ENCODE data around the gene CSTB. TPM values are rescaled to one million over a fixed set of nuclear protein-coding genes. Genes with fewer than 3 reads are reported as not detected.

CSTB gene
- total RNA-seq, 1 experiment from 2014 or later, result 151 TPM

DNA sequence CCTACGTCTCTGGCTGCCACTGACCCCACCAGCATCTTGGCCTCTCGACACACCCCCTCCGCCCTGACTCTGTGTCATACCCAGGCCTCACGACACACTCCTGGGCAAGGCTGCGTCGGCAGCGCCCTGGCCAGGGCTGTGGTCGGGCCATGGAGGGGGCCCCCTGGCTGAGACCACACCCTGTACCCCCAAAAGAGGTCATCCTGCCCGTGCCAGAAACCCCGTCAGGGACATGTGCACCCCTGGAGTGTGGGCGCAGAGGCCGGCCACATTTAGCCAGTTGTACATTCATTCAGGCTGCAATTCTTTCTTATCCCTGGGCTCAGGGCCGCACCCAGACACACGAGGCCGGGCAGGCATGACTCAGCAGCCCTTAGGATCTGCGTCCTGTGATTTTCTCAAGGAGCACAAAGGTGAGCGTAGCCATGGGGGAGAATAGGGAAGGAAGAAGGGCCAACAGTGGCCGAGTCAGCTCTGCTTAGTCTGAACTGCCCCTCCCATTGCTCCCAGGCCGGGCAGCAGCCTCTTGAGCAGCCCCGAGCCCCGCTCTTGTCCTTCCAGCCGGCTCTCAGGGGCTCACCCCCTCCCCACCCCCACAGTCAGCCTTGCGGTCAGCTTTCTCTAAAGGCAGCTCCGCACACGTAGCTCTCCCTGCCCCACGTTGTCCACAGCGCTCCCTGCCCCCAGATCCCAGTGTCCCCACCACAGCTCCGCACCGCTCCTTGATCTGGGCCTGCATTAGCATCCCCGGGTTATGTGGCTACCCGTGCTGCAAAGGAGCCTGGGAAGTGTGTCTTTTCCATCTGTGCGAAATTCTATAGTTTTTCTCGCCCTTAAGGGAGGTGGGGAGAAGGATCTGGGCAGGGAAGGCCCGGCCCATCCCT is 7.9 kb downstream of the CSTB start:
- CTCF ChIA-PET, result no interaction called here
- peak overlapping the region; percentile 97 for H3K27ac ChIP-seq (ENCODE audit: low read length)
- H3K79me2 ChIP-seq (ENCODE audit: low read length), result peaks cover 2% of the 10 kb centered on the region; the same call in 1 of the 2 replicates
- H3K4me1 ChIP-seq (ENCODE audit: insufficient read depth, low read length), result peaks cover 33% of the 10 kb centered on the region
- H3K9me2 ChIP-seq (replicated peaks; ENCODE audit: low read length), result no peaks in the 10 kb centered on the region
- peak; percentile 96 for DNase-seq
- H3K36me3 ChIP-seq (ENCODE audit: low read depth, low read length), result peaks cover 5% of the 10 kb centered on the region; the same call in 1 of the 2 replicates
- peak overlapping the region; percentile 68 for H3K4me2 ChIP-seq (ENCODE audit: low read length)
- ATAC-seq, result peak; percentile 80
- no peaks in the 10 kb centered on the region for H3K27me3 ChIP-seq (ENCODE audit: low read length)
- peaks cover 2% of the 10 kb centered on the region; the same call in 1 of the 2 replicates for H4K20me1 ChIP-seq (ENCODE audit: low read length)
- TF ChIP-seq, protein P1, sequence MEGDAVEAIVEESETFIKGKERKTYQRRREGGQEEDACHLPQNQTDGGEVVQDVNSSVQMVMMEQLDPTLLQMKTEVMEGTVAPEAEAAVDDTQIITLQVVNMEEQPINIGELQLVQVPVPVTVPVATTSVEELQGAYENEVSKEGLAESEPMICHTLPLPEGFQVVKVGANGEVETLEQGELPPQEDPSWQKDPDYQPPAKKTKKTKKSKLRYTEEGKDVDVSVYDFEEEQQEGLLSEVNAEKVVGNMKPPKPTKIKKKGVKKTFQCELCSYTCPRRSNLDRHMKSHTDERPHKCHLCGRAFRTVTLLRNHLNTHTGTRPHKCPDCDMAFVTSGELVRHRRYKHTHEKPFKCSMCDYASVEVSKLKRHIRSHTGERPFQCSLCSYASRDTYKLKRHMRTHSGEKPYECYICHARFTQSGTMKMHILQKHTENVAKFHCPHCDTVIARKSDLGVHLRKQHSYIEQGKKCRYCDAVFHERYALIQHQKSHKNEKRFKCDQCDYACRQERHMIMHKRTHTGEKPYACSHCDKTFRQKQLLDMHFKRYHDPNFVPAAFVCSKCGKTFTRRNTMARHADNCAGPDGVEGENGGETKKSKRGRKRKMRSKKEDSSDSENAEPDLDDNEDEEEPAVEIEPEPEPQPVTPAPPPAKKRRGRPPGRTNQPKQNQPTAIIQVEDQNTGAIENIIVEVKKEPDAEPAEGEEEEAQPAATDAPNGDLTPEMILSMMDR (conservative IDR thresholded peaks at IDR 0.05; ENCODE audit: low read depth, low read length), result no peak
- TF ChIP-seq EZH2 (IDR thresholded peaks at IDR 0.05; ENCODE audit: low read length, unreplicated experiment), result no peak
- peak overlapping the region; percentile 36; the same call in 1 of the 2 replicates for H2AFZ ChIP-seq (ENCODE audit: low read length)
- POLR2A ChIA-PET (ENCODE audit: unreplicated experiment), result no interaction called here
- peaks cover 15% of the 10 kb centered on the region for H3F3A ChIP-seq (ENCODE audit: low read length, unreplicated experiment)
- H3K9me3 ChIP-seq (ENCODE audit: low read length), result no peaks in the 10 kb centered on the region
- peak overlapping the region; percentile 89 for H3K9ac ChIP-seq (ENCODE audit: low read length)
- TSS peak; percentile 8 for BruUV-seq (replicated peaks)
- H3K4me3 ChIP-seq (ENCODE audit: low read length), result no peak overlapping the region; the same call in 1 of the 2 replicates
- intact Hi-C loops (cut with micrococcal nuclease), result loop anchor here (1.0 kb wide), 1 partner anchor 50 kb away; no protein-coding TSS in a partner anchor

DNA sequence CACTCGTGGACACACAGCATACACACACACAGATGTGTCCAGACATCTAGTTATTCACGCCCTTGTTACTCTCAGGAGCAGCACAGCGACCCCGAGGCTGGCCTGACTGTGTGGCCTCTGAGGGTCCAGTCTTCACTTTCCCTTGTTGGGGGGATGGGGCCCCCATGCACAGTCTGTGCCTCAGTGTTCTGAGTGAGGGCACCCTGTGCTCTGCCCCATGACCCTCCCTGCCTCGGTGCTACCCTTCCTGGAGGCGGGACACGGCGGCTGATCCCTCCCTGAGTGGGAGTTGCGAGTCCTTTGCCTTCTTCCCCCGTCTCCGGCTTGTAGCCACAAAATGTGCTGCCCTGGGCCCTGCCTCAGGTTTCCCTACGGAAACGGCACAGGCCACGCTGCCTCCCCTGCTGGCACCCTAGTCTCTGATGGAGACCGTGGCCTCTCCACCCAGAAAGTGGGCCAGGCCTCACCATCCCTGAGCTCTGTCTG is 8.6 kb downstream of the CSTB start:
- ChIA-PET CTCF (no interaction called here), POLR2A (ENCODE audit: unreplicated experiment) (no interaction called here)
- Histone ChIP-seq H3K79me2 (ENCODE audit: low read length) (no peaks in the 10 kb centered on the region), H3K36me3 (ENCODE audit: low read depth, low read length) (peaks cover 8% of the 10 kb centered on the region; the same call in 1 of the 2 replicates), H3K27me3 (ENCODE audit: low read length) (no peaks in the 10 kb centered on the region), H3K4me2 (ENCODE audit: low read length) (peak overlapping the region; percentile 68), H3K9me3 (ENCODE audit: low read length) (no peaks in the 10 kb centered on the region), H3K4me3 (ENCODE audit: low read length) (no peak overlapping the region), H3K9ac (ENCODE audit: low read length) (peak overlapping the region; percentile 89), H3F3A (ENCODE audit: low read length, unreplicated experiment) (peaks cover 8% of the 10 kb centered on the region), H3K27ac (ENCODE audit: low read length) (peak overlapping the region; percentile 97), H4K20me1 (ENCODE audit: low read length) (no peaks in the 10 kb centered on the region), H3K9me2 (replicated peaks; ENCODE audit: low read length) (no peaks in the 10 kb centered on the region), H2AFZ (ENCODE audit: low read length) (0 out of 2 replicates have a peak overlapping the region, but pooled peaks have one; percentile 36), H3K4me1 (ENCODE audit: insufficient read depth, low read length) (peaks cover 33% of the 10 kb centered on the region)
- TSS peak; percentile 23 for BruUV-seq (replicated peaks)
- TF ChIP-seq EZH2 (IDR thresholded peaks at IDR 0.05; ENCODE audit: low read length, unreplicated experiment) (no peak), EZH2phosphoT487 (IDR thresholded peaks at IDR 0.05; ENCODE audit: borderline replicate concordance, low read length) (no peak)
- TF ChIP-seq, protein P1 (conservative IDR thresholded peaks at IDR 0.05; ENCODE audit: low read depth, low read length), result no peak
- intact Hi-C loops (cut with micrococcal nuclease), result no loop called here
- DNase-seq (no peak), ATAC-seq (no peak)
